ENCODE data around the gene CCNL1.
A peak's percentile ranks its signal among the peaks of the same experiment; 100 is the strongest.

Gene CCNL1

DNA sequence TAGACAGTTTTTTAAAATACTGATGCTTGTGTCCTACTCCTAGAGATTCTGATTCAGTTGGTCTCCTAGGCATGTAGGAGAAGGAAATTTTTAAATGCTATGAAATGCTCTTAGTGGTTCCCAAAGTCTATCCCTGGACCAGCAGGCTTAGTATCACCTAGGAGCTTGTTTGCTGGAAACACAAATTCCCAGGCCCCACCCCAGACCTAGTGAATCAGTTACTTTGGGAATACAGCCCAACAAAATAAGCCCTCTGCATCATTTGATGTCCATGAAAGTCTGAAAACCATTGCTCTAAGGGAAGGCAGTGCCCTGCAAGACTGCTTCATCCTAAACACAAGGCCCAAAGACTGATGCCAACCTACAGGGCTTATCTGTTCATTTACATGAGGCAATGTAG is 36.3 kb downstream of the CCNL1 start:
- DNase-seq (ENCODE audit: low read depth) = no peak

DNA sequence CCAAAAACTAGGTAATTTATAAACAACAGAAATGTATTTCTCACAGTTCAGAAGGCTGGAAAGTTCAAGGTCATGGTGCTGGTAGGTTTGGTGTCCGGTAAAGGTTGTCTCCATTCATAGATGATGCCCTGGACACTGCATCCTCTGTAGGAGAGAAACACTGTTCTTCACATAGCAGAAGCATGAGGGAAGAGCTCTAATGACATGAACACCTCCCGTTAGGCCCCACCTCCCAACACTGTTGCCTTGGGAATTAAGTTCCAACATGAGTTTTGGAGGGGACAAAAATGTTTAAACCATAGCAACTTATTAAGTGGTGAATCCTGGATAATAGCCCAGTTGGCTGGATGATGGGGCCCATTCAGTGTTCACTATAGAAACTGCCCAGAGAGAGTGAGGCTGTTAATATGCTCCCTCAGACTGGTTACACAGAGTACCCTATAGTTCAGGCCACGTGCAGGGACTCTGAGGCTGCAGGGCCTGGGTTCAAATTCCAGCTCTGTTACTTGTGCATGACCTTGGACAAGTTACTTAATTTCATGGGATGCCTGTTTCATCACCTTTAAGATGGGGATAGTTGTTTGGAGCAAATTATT is 37.0 kb downstream of the CCNL1 start:
- DNase-seq (ENCODE audit: low read depth) = no peak

DNA sequence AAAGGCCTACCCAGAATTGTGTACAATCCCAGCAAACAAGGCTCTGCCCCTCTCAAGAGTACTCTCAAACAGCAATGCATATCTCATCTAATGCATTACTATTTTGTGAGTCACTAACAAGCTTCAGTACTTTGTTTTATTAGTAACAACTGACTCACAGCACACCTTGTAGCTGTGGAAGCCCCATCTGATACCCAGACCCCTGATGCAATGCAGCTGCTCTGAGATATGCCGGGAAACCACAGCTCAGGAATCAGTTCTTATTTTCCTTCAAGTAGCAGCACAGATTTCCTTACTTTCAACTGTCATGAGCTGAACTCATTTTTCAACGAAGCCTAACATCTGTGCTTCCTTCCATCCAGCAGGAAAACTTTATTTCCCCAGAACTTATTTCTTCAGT is 37.8 kb downstream of the CCNL1 start:
- no peak for DNase-seq (ENCODE audit: low read depth)

DNA sequence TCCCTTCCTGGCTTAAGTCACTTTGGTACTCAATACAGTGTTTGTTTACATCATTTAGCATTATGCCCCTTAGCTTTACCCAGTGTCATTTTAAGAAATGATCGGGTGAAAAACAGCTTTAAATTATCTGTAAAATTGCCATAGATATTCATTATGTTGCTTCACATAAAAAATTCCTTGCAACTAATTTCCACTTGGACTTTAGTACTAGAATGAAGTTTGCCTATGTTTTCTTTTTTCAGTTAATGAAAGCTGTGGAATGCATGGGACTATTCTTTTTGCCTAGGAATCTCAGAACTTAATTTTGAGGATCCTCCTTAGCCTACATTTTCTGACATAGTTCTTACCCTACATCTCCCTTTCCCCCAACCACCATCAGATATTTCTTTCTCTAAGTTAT is 38.4 kb downstream of the CCNL1 start:
- DNase-seq (ENCODE audit: low read depth) = no peak

DNA sequence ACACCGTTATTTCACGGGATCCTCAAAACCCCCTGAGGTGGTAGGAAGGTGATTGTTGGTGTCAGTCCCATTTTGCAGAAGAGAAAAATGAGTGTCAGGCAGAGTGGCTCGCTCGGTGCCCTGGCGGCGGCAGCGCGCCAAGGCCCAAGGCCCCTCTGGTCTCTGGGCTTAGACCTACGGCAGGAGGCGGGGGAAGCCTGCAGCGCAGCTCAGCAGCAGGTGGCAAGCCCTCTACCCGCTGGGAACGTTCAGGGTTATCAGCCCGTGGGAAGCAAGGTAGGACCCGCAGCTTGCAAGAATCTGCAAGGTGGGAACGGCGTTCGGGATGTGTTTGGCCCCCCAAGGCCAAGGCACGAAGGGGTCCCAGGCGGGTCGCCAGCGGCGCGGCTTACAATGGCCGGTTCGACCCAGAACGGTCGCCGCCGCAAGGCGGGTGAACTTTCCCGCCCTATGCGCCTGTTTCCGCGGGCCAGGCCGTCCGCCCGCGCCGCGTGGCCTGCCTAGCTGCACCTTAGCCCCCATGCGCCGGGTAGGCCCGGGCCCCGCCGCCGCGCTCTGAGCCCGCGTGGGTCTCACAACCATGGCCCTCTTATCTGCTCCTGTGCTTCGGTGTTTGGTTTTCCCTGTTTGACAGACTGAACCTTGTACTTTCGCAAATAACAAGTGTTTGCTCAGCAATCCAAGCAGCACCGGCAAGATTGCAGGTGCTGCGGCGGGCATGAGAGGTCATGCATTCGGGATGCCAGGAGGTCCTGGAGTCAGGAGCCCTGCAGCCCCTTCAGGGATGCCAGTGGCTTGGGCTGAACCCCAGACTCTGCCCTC is 39.7 kb downstream of the CCNL1 start:
- DNase-seq (ENCODE audit: low read depth) = no peak

DNA sequence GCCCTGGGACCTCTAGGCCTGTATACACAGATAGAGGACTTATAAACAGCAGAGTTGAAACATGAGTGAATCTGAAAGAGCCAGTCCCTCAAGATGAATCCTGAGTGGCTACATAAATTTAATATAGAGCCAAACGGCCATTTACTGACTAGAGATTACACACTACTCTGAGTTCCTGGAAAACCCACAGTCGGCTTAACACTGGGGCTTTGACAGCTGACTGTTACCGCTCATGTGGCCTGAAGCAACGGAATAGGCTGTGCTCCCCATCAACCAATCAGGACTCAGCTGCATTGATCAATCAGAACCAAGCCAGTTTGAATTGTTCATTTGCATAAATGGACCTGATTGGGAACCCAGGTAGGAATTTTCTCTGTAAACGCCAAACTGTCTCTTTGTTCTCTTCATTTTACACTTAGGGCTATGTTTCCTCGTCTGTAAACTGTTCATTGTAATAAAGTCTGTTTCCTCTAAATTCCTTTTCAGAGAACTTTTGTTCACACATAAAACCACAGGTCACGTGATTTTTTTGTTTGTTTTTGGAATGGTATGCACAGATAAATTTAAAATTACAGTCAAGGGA is 40.5 kb downstream of the CCNL1 start:
- DNase-seq (ENCODE audit: low read depth) = peak; percentile 10

DNA sequence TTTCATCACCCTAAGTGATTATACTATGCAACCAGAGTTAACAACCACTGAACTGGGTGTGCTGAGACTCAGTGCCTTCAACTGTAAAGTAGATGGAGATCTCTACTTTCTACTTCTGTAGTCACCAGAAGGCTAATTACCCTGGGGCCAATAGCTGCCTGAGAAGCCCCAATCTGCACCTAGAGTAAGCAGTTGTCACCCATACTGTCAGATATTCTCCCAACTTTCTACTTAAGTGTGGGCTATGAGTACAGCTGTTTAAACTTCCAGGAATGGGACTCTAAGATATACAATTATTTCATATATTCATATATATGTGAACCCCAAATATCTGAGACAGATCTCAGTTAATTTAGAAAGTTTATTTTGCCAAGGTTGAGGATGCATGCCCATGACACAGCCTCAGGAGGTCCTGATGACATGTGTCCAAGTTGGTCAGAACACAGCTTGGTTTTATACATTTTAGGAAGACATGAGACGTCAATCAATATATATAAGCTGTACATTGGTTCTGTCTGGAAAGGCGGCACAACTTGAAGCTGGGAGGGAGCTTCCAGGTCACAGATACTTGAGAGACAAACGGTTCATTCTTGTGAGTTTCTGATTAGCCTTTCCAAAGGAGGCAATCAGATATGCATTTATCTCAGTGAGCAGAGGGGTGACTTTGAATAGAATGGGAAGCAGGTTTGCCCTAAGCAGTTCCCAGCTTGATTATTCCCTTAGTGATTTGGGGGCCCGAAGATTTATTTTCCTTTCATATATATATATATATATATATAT is 41.9 kb downstream of the CCNL1 start:
- no peak for DNase-seq (ENCODE audit: low read depth)

DNA sequence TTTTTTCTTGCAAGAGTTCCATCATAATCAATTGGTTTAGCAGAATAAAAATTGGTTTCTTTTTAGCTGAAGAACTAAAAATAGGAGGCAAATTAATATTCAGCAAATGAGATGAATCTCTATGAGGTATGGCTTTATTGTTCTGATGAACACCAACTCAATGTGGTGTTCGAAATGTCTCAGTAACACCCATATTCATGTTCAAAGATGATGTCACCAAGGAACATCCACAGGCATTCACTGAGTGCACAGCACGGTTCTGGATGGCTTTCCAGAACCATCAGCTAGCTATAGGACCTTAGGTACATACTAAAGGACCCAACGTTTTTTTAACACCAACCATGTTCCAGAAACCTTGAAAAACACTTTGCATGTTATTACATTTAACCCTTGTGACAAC is 42.7 kb downstream of the CCNL1 start:
- DNase-seq (ENCODE audit: low read depth) = no peak

DNA sequence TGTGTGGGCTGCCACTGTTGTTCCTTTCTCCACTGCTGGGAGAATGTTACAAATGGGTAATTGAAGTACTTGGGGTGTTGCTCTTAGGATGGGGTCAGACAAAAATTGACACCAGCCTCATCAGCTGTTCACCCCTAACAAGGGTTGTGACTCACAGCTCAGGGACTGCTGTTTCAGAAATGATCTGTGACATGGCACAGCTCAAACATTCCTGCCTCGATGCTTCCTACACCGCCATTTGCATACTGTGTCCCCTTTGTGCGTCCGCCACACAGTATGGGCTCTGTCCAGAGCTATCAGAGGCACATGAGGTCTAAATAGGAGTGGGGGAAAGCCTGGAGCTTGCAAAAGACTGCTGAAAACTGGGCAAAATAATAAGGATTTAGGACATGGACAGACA is 43.9 kb downstream of the CCNL1 start:
- DNase-seq (ENCODE audit: low read depth) = no peak

DNA sequence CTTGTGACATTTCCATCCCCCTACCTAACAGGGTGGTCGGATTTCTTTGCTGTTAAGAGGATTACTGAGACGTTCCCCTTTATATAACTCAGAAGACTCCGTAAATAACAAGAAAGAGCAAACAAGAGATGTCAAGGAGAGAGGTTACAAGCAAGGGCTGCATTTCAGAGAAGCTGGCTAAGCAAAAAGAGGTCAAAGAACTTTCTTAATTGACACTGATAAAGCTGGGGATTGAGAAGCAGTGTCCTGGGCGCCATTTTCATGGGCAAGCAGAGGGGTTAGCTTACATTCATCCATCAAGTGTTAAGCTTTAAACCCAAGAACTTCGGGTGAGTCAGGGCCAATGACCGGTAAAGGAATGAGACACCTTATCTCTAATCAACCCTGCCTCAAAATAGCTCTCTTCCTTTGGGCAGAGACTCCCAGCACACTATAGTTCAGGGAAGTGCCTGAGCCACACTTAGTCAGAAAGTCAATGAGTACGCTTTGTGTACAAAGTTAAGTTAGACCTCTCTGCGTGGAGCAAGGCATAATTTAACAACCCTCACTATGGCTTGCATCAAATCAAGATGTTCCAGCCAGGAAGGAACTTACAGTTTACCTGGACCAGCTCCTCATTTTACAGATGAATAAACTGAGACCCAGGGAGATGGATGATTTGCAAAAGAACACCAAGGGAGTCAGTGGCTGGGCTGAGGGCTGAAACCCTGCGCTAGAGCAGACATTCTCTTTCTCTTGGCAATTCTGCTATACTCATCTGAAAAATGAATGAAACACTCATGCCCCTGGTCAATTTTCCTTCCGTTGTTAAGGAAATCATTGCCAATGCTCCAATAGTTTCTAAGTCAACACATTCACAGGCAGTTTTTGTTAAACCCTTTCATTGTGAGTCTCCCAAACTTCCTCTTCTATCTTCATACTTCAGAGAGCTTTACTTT is 44.6 kb downstream of the CCNL1 start:
- no peak for DNase-seq (ENCODE audit: low read depth)

DNA sequence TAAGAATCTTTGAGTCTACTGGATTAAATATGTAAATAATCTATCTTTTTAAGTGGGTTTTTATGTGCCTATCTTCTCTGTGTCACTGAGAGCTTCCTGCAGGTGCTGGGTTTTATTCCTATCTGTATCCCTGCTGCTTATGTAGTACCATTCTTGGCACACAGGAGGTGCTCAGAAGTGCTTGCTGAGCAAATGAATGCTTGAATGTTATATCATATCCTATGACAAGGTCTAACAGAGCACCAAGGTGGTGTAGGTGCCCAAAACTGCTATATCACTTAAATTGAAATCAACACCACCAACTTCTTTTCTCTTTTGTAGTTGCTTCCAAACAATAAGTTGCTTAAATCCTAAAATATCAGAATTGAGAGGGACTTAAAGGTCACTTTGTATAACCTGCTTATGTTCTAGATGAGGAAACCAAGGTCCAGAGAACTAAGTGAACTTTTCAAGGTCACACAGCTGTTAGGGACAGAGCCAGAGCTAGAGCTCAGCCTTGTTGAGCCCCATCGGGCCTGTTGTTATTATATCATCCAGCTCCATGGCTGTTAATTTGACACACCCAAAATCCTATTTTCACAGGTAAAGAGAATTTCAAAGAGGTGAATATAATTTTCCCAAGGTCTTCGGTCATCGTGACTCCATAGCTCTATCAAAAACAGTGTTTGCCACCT is 46.0 kb downstream of the CCNL1 start:
- no peak for DNase-seq (ENCODE audit: low read depth)

DNA sequence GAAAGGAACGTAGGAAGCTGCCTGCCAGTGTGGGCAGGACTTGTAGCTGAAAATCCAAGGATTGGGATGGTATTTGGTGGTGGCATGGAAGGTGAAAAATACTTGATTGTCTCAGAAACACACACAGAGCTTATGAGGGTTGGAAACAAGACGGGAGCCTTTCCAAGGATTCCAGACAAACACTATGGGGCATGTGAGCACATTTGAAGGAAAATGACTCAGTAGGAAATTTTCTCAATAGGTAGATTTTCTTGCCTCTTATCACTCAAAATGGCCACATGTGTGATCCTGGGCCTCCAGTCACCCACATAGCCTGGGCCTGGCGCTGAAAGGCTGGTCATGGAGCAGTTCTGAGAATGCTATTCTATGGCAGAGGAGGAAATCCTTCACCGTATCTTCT is 47.4 kb downstream of the CCNL1 start:
- no peak for DNase-seq (ENCODE audit: low read depth)

DNA sequence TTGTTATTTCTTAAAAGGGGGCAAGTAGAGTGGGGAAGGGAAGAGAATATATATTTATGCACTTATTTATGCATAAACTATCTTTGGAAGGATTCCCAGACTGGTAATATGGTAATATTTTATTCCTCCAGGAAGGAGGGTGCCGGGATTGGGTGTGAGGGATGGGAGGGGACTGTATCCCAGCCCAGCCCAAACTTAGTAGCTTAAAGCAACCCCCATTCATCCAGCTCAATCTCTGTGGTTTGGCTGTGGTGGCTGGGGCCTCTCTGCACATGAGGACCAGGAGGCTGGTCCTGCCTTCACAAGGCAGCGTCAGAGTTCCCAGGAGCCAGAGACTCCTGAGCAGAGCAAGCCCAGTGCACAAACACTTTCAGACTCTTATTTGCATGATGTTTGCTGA is 48.4 kb downstream of the CCNL1 start:
- DNase-seq (ENCODE audit: low read depth) = no peak

DNA sequence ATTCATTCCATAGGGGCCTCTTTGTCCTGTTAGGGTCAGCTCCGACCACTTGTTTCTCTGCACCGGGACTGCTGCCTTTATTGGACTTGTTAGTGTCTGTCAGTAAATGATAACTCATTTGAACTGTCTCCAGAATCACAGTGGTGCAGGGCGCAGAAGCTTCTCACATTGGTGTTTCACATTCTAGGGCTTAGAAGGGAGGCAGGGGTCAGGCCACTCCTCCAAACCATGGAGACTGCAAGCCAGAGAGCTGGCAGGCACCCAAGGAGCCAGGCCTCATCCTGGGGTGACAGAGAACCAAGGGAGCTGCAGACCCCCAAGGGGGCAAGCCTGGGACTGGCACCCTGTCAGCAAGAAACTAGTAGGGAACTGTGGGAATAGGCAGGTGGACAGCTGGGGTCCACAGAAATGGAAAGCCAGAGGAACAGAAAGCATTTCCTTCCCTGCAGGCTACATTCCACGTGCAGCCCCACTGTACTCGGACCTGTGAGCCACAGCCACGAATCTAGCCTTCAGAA is 49.1 kb downstream of the CCNL1 start:
- no peak for DNase-seq (ENCODE audit: low read depth)

DNA sequence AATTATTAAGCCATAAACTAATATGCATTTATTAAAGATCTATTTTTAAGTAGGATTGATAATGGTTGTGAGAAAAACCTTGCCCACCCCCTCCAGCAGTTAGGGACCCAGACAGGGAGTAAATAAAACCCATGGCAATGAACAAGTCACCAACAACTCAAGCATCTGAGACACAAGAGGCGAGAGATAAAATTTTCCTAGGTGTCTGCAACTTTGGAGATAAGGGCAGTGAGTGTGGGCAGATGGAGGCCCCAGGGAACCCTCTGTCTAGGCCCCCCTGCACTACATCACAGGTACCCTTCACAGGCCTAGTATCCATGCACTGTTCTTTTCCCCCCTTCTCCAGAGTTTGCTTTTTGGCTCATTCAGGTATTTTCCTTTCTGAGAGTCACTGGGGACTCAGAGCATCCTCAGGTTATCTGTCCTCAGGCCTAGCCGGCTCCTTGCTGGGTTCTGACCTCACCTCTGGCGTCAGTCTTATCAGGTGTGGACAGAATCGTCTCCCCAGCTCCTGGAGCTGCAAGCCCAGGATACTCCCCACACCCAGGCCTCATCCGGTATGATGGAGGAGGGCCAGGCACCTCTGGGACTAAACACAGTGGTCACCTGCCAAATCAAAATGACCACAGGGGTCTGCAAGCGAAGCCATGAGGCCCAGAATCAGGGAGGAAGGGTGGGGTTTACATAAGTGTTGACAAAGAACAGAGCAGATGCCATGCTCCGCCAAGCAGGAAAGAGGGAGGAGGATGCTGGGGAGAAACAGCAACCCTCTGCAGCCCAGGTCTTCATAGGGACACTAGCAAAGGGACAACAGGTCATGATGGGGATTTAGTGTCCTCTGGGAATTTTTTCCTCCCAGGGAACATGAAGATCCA is 50.4 kb downstream of the CCNL1 start:
- no peak for DNase-seq (ENCODE audit: low read depth)

DNA sequence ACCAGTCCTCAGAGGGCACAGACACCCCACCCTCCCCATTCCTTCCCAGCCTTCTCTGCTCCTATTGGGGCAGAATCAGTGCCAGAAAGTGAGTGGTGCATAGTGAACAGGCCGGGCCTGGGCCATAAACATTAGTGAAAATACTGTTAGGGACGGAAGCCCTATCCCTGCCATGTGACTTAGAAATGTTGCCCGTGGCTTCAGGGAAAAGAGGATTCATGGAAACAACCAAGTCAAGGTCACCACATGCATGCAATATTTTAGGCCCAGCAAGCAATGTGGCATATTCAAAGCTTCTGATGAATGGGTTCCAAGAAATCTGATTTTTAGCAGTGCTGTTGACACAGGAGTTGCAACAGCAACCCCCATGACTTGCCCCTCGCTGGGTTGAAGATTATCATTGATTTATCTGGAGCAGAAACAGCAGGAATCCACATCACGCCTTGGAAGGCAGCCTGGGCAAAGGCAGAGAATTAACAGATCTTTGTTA is 52.3 kb downstream of the CCNL1 start:
- no peak for DNase-seq (ENCODE audit: low read depth)

DNA sequence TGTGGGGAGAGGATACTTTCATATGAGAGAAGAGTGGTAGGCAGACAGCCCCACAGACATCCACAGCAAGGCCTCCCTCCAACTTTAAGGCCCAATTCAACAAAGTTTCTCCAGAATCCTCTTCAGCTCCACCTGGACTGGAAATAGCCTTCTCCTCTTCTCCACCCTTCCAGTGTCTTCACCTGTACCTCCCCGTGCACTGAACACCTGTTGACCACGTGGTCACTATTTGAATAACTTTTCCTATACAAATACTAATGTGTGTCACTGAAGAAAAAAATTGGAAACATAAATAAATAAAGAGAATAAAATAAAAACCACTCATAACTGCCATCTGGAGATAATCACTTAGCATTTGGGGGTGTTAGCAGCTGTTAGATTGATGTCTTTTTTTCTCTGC is 52.9 kb downstream of the CCNL1 start:
- DNase-seq (ENCODE audit: low read depth) = no peak

DNA sequence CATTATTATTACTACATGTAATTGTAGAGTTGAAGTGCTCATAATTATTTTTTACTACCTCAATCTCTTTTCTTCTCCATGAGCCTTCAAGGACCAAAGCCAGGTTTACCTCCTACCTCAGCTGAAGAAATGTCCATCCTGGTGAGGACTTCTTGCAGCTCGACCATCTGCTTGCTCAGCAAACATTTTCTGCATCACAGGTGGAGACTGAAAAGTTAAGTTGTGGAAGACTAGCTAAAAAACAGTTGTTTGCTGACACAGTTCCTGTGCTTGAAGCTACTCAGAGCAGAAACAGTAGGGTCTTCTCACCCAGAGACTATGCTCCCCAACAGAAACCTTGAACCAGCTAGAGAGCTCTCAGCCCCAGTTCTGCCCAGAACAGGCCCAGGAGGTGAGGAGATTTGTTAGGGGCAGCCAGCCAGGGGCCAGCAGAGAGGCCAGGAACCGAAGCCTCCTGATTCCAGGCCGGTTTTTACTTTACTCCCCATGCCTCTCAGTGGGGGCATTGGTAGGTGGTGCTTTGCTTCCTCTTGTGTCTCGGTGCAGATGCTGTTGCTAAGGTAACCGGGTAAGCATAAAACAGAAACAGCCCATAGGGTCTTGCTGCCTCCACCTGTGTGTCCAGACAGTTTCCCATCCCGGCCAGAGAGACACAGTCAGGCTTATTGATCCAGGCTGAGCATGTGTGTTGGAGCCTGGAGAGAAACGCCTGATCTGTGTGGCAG is 54.9 kb downstream of the CCNL1 start:
- DNase-seq (ENCODE audit: low read depth) = no peak

DNA sequence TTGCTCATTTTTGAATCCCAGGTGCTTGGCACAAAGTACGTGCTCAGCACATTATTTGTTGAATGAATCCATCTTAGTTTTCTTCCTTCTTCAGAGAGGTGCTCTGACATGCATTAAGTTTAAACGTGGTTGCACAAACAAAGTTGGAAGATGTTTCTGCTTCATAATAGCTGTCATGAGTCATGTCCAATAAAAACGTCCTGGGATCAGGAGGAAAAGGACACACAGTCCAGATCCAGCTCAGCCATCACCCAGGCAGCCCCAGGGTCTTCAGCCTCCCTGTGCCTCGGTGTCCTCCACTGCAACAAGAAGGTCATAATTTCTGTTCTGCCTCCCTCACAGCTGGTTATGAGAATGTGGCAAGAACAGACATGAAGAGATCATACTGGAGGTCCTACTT is 55.4 kb downstream of the CCNL1 start:
- DNase-seq (ENCODE audit: low read depth) = no peak
